Caco-2 (cell line): ENCODE results near the gene SLC9A3. TPM values are rescaled to one million over a fixed set of nuclear protein-coding genes. Genes with fewer than 3 reads are reported as not detected.

ENCODE experiments used
- BruUV-seq: library from RNA; stranded (reverse); fragments of 400-500 nt; replicated peaks from 2 replicates; lab custom pipeline; 2021; lab: Mats Ljungman, UMichigan
- CTCF ChIA-PET: fragments of 300-600 bp; sonication (Branson Sonifier 250); formaldehyde crosslinking; loops from one replicate; lab custom pipeline; 2022; ENCODE audit warnings: antibody characterized with exemption; lab: Charles Lee
- POLR2A ChIA-PET: fragments of 300-600 bp; sonication (Branson Sonifier 250); formaldehyde crosslinking; loops from one replicate; lab custom pipeline; 2022; ENCODE audit warnings: antibody characterized with exemption; lab: Charles Lee
- DNase-seq, 2 experiments: peaks; one replicate each; pipeline versions ENCODE4 v3.0.0 to v3.0.0-alpha.2; 2020 to 2022
- H3K27me3 ChIP-seq: replicated peaks from 2 replicates; pipeline ENCODE4 v1.6.0; 2011; ENCODE audit warnings: low read length; ENCODE audit not compliant: control insufficient read depth, insufficient read depth
- H3K36me3 ChIP-seq: 2 replicates; pipeline ENCODE4 v1.5.1; 2011; ENCODE audit warnings: low read length; ENCODE audit not compliant: control insufficient read depth, insufficient read depth
- H3K4me1 ChIP-seq: fragments of 250-450 bp; sonication (Bioruptor Pico); 2 replicates; pipeline ENCODE4 v1.5.1; 2020; ENCODE audit warnings: mild to moderate bottlenecking
- H3K4me3 ChIP-seq: 2 replicates; pipeline ENCODE4 v1.5.1; 2011; ENCODE audit warnings: low read depth, mild to moderate bottlenecking, control low read depth, low read length
- H3K9me3 ChIP-seq: fragments of 250-450 bp; sonication (Bioruptor Pico); 2 replicates; pipeline ENCODE4 v1.5.1; 2020; ENCODE audit warnings: mild to moderate bottlenecking, moderate library complexity
- H3K27ac Mint-ChIP-seq: one replicate; pipeline ENCODE4 v1.8.0; 2022; ENCODE audit warnings: mixed read lengths; ENCODE audit not compliant: unreplicated experiment
- H3K27me3 Mint-ChIP-seq: one replicate; pipeline ENCODE4 v1.8.0; 2022; ENCODE audit warnings: mixed read lengths; ENCODE audit not compliant: insufficient read depth, unreplicated experiment
- H3K36me3 Mint-ChIP-seq: one replicate; pipeline ENCODE4 v1.8.0; 2022; ENCODE audit warnings: mild to moderate bottlenecking, mixed read lengths; ENCODE audit not compliant: insufficient read depth, unreplicated experiment
- H3K4me1 Mint-ChIP-seq: one replicate; pipeline ENCODE4 v1.8.0; 2022; ENCODE audit warnings: low read depth, mixed read lengths; ENCODE audit not compliant: unreplicated experiment
- H3K4me3 Mint-ChIP-seq: one replicate; pipeline ENCODE4 v1.8.0; 2022; ENCODE audit warnings: mild to moderate bottlenecking, moderate library complexity, mixed read lengths; ENCODE audit not compliant: unreplicated experiment
- H3K9me3 Mint-ChIP-seq: one replicate; pipeline ENCODE4 v1.8.0; 2022; ENCODE audit warnings: mixed read lengths; ENCODE audit not compliant: unreplicated experiment
- intact Hi-C: fragments of 100-400 bp; cut with micrococcal nuclease; formaldehyde crosslinking; loops from one replicate; pipeline ENCODE4 v1.10.0; 2022; ENCODE audit not compliant: unreplicated experiment
- total RNA-seq: library from RNA; stranded (reverse); gene quantifications from 2 replicates; pipeline ENCODE4 v1.2.3, GENCODE V29; 2022
- TF ChIP-seq, protein P1 (sequence below), 2 experiments: fragments of 200-600 bp in 1 of 2; IDR thresholded peaks; 1 replicate in 1 of 2; 2 replicates in 1 of 2; pipeline versions ENCODE4 v1.5.1 to v1.8.0; 2011 to 2022; ENCODE audit warnings: antibody characterized with exemption in 1 of 2, control low read depth in 1 of 2, inconsistent platforms in 1 of 2, low read depth in 1 of 2, low read length in 1 of 2, mild to moderate bottlenecking in 1 of 2, moderate library complexity in 1 of 2; ENCODE audit not compliant: insufficient read depth in 1 of 2, severe bottlenecking in 1 of 2, unreplicated experiment in 1 of 2

Gene SLC9A3
- total RNA-seq, 1 experiment from 2014 or later: 3.4 TPM

DNA sequence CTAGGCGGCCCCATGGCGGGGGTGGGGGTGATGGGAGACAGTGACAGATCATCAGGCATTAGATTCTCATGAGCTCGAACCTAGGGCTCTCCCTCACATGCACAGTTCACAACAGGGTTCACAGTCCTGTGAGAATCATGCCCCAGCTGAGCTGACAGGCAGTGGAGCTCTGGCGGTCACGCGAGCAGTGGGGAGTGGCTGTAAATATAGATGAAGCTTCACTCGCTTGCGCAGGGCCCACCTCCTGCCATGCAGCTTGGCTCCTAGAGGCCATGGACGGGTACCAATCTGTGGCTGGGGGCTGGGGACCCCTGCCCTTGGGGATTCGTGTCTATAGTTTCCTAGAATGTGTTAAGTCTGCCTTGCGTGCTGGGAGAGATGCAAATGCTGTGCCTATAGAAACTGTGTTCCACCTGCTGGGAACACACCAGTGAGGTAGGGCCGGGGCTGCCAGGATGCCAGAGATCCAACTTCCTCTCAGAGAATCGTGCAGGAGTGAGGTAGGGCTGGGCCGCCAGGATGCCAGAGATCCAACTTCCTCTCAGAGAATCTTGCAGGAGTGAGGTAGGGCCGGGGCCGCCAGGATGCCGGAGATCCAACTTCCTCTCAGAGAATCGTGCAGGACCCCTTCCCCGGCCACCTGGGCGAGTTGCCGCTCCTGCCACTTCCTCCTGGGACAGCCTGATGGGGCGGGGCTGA, 95.3 kb downstream of the SLC9A3 start:
- H3K27ac Mint-ChIP-seq: no peak overlapping the region
- Histone ChIP-seq H3K4me1 (peaks cover 7% of the 10 kb centered on the region; the same call in 1 of the 2 replicates), H3K4me3 (no peak overlapping the region), H3K36me3 (no peaks in the 10 kb centered on the region), H3K9me3 (no peaks in the 10 kb centered on the region), H3K27me3 (no peaks in the 10 kb centered on the region)
- H3K9me3 Mint-ChIP-seq: peaks cover 14% of the 10 kb centered on the region
- no TSS peak for BruUV-seq
- TF ChIP-seq, protein P1, sequence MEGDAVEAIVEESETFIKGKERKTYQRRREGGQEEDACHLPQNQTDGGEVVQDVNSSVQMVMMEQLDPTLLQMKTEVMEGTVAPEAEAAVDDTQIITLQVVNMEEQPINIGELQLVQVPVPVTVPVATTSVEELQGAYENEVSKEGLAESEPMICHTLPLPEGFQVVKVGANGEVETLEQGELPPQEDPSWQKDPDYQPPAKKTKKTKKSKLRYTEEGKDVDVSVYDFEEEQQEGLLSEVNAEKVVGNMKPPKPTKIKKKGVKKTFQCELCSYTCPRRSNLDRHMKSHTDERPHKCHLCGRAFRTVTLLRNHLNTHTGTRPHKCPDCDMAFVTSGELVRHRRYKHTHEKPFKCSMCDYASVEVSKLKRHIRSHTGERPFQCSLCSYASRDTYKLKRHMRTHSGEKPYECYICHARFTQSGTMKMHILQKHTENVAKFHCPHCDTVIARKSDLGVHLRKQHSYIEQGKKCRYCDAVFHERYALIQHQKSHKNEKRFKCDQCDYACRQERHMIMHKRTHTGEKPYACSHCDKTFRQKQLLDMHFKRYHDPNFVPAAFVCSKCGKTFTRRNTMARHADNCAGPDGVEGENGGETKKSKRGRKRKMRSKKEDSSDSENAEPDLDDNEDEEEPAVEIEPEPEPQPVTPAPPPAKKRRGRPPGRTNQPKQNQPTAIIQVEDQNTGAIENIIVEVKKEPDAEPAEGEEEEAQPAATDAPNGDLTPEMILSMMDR (IDR thresholded peaks at IDR 0.05; ENCODE audit: insufficient read depth in 1 of 2, low read depth in 1 of 2, low read length in 1 of 2, severe bottlenecking in 1 of 2, unreplicated experiment in 1 of 2): no peak
- no peak overlapping the region for H3K4me3 Mint-ChIP-seq
- ChIA-PET POLR2A (no interaction called here), CTCF (interaction anchor here (0.6 kb wide), 1 partner anchor 18 kb away, joined by 3 read pairs; no protein-coding TSS in a partner anchor)
- H3K36me3 Mint-ChIP-seq: no peaks in the 10 kb centered on the region
- H3K27me3 Mint-ChIP-seq: no peaks in the 10 kb centered on the region
- H3K4me1 Mint-ChIP-seq: no peaks in the 10 kb centered on the region
- intact Hi-C loops: no loop called here
- no peak for DNase-seq

DNA sequence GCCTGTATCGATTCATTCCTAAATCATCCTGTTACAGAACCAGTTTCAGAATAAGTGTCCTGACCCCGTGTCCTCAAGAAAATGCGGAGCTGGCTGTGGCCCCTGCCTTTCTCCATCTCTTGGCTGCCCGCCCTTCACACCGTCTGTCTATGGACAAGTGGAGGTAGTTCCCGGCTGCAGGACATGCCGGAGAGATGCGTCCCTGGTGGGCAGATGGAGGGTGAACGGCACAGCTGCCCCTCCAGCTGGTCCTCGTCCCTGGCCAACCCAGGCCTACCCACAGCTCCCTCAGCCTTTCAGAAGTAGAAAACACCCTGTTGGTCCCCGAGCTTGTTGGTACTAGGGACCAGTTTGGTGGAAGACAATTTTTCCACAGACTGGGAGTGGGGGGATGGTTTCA, 96.0 kb downstream of the SLC9A3 start:
- ChIA-PET POLR2A (no interaction called here), CTCF (no interaction called here)
- intact Hi-C loops: no loop called here
- Histone ChIP-seq H3K9me3 (no peaks in the 10 kb centered on the region), H3K27me3 (no peaks in the 10 kb centered on the region), H3K4me3 (no peak overlapping the region), H3K36me3 (no peaks in the 10 kb centered on the region), H3K4me1 (peaks cover 7% of the 10 kb centered on the region; the same call in 1 of the 2 replicates)
- H3K4me1 Mint-ChIP-seq: no peaks in the 10 kb centered on the region
- no TSS peak for BruUV-seq
- no peak overlapping the region for H3K4me3 Mint-ChIP-seq
- H3K36me3 Mint-ChIP-seq: no peaks in the 10 kb centered on the region
- TF ChIP-seq, protein P1 (IDR thresholded peaks at IDR 0.05; ENCODE audit: insufficient read depth in 1 of 2, low read depth in 1 of 2, low read length in 1 of 2, severe bottlenecking in 1 of 2, unreplicated experiment in 1 of 2): no peak
- H3K27me3 Mint-ChIP-seq: no peaks in the 10 kb centered on the region
- DNase-seq: no peak
- no peak overlapping the region for H3K27ac Mint-ChIP-seq
- H3K9me3 Mint-ChIP-seq: peaks cover 14% of the 10 kb centered on the region

DNA sequence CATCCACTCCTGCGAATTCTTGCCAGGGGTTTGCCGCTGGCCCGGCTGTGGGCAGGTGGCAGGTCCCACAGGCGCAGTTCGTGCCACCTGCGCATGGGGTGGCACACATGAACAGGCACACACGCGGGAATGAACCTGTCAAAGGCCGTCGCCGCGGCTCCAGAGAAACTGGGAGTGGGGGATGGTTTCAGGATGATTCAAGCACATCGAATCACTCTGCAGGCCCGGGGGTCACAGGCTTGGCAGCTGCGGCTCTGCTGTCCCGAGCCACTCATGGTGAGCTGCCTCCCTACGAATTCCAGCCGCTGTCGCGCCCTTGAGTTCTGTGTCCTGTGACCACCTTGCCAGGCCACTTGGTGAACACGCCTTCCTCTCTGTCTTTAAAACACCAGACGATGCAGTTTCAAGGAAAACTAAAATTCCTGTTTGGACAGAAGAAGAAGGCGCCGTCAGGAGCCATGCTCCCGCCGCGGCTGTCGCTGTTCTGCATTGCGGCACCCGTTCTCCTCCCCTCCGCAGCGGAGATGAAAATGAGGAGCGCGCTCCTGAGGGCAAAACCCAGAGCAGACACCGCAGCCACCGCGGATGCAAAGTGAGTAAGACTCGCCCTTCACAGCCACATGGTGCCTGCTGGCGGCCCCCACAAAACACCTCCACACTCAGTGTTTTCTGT, 96.7 kb downstream of the SLC9A3 start:
- POLR2A ChIA-PET: no interaction called here
- intact Hi-C loops: no loop called here
- H3K27me3 ChIP-seq: no peaks in the 10 kb centered on the region
- Mint-ChIP-seq H3K27ac (no peak overlapping the region), H3K4me1 (no peaks in the 10 kb centered on the region), H3K4me3 (no peak overlapping the region), H3K36me3 (no peaks in the 10 kb centered on the region), H3K9me3 (peaks cover 14% of the 10 kb centered on the region), H3K27me3 (no peaks in the 10 kb centered on the region)
- no peak for DNase-seq
- H3K4me3 ChIP-seq: no peak overlapping the region
- TF ChIP-seq, protein P1 (IDR thresholded peaks at IDR 0.05; ENCODE audit: insufficient read depth in 1 of 2, low read depth in 1 of 2, low read length in 1 of 2, severe bottlenecking in 1 of 2, unreplicated experiment in 1 of 2): no peak
- no peaks in the 10 kb centered on the region for H3K36me3 ChIP-seq
- CTCF ChIA-PET: interaction anchor here (0.9 kb wide), 1 partner anchor 475 kb away, joined by 3 read pairs; no protein-coding TSS in a partner anchor
- peaks cover 7% of the 10 kb centered on the region; the same call in 1 of the 2 replicates for H3K4me1 ChIP-seq
- BruUV-seq: no TSS peak
- no peaks in the 10 kb centered on the region for H3K9me3 ChIP-seq
